ENCODE results near the gene ZNF143. TPM values are rescaled to one million over a fixed set of nuclear protein-coding genes. Genes with fewer than 3 reads are reported as not detected.

Gene ZNF143
- total and polyA plus RNA-seq, 2 of the 4 experiments (the other 2 are of a cell fraction) = 23.8 to 49.6 TPM

- TF ChIP-seq BHLHE40 (IDR thresholded peaks at IDR 0.05; ENCODE audit: low read depth, low read length) = no peak
- TF ChIP-seq MAFK (IDR thresholded peaks at IDR 0.05; ENCODE audit: low read depth, low read length) = no peak
- no peak for TF ChIP-seq MAZ (IDR thresholded peaks at IDR 0.05; ENCODE audit: borderline replicate concordance, low read depth, low read length)
- TF ChIP-seq MXI1 (IDR thresholded peaks at IDR 0.05; ENCODE audit: borderline replicate concordance, low read depth, low read length) = no peak
- TF ChIP-seq USF2 (IDR thresholded peaks at IDR 0.05; ENCODE audit: low read depth, low read length) = no peak
These were observed 29.6 kb downstream of the ZNF143 start (continued) for GRCh38 chr11:9490376-9490775.

- BruUV-seq (replicated peaks) = no TSS peak
- H3K9me1 ChIP-seq (ENCODE audit: insufficient read depth, low read length) = peaks cover 5% of the 10 kb centered on the region
- H3K23ac ChIP-seq (ENCODE audit: low read depth, low read length) = no peak overlapping the region
- H3K18ac ChIP-seq (ENCODE audit: low read depth, low read length) = no peak overlapping the region
- WGBS, 2 experiments (ENCODE audit: extremely low coverage in 2 of 2, insufficient read length in 1 of 2) = no CpG with 5 or more reads among the region's 1 CpG
- H2BK15ac ChIP-seq (ENCODE audit: low read depth, low read length) = no peak overlapping the region
- no peaks in the 10 kb centered on the region for H3K27me3 ChIP-seq (ENCODE audit: control insufficient read depth, insufficient read depth, low read length)
- POLR2A ChIA-PET (ENCODE audit: unreplicated experiment) = no interaction called here
- no peak overlapping the region for H2AK9ac ChIP-seq (replicated peaks; ENCODE audit: low read depth, low read length, poor library complexity)
- TF ChIP-seq CHD1 (IDR thresholded peaks at IDR 0.05; ENCODE audit: low read depth, low read length) = no peak
- no peak for TF ChIP-seq ELK1 (IDR thresholded peaks at IDR 0.05; ENCODE audit: borderline replicate concordance, low read depth, low read length)
- peak; percentile 60; the same call in 1 of the 2 replicates for TF ChIP-seq CEBPB (IDR thresholded peaks at IDR 0.05; ENCODE audit: low read depth, low read length)
- no peak overlapping the region for H4K8ac ChIP-seq (ENCODE audit: low read depth in 2 of 2, low read length in 2 of 2)
- dilution Hi-C loops (cut with HindIII; ENCODE audit: low sequenced_read_pairs, unreplicated experiment) = no loop called here
- intact Hi-C loops (cut with micrococcal nuclease) = no loop called here
- no peak overlapping the region for H2BK5ac ChIP-seq (ENCODE audit: low read depth, low read length, poor library complexity, severe bottlenecking)
- no peak overlapping the region for H3K56ac ChIP-seq (ENCODE audit: extremely low read depth, insufficient read depth, low read length)
- no peak overlapping the region for H4K91ac ChIP-seq (ENCODE audit: insufficient read depth, low read depth, low read length)
- no peak overlapping the region for H2AFZ ChIP-seq (replicated peaks; ENCODE audit: low read length, poor library complexity)
- no peaks in the 10 kb centered on the region for H4K20me1 ChIP-seq (ENCODE audit: insufficient read depth, low read length)
- H3K4me2 ChIP-seq (ENCODE audit: low read depth, low read length) = no peak overlapping the region
- no peak overlapping the region for H2BK120ac ChIP-seq (ENCODE audit: low read depth, low read length)
- H3K4me3 ChIP-seq (ENCODE audit: insufficient read depth, low read depth, low read length) = no peak overlapping the region
- no peak overlapping the region for H2BK20ac ChIP-seq (ENCODE audit: low read depth, low read length)
- no peak overlapping the region for H4K5ac ChIP-seq (ENCODE audit: low read depth, low read length)
- no peaks in the 10 kb centered on the region for H3K9me3 ChIP-seq (ENCODE audit: control insufficient read depth, insufficient read depth, low read length)
- peaks cover 0 to 17% of the 10 kb centered on the region in 2 experiments; a peak in 2 of 4 replicates for H3K79me1 ChIP-seq (ENCODE audit: low read depth in 1 of 2, low read length in 2 of 2)
- H3K36me3 ChIP-seq (ENCODE audit: control insufficient read depth, insufficient read depth, low read length) = peaks cover 20% of the 10 kb centered on the region
- DNase-seq (no peak), ATAC-seq (ENCODE audit: low read depth) (no peak)
- no peak overlapping the region for H2AK5ac ChIP-seq (ENCODE audit: low read depth, low read length)
- no peak overlapping the region for H3K14ac ChIP-seq (replicated peaks; ENCODE audit: low read depth, low read length)
- H3K4me1 ChIP-seq (ENCODE audit: control insufficient read depth, insufficient read depth, low read length) = peaks cover 7% of the 10 kb centered on the region; the same call in 1 of the 2 replicates
- H3K27ac ChIP-seq (ENCODE audit: insufficient read depth, low read length) = no peak overlapping the region
- no peak overlapping the region for H3K4ac ChIP-seq (ENCODE audit: low read depth, low read length)
- H3K9ac ChIP-seq (ENCODE audit: low read depth, low read length) = no peak overlapping the region
- CTCF ChIA-PET = interaction anchor here (1.0 kb wide), 1 partner anchor 13 kb away, joined by 3 read pairs; no protein-coding TSS in a partner anchor
- in situ Hi-C loops (cut with MboI; ENCODE audit: low sequenced_read_pairs) = no loop called here
These were observed 32.7 kb downstream of the ZNF143 start for GRCh38 chr11:9493492-9493891.
